ENCODE results near the gene LEO1. TPM values are rescaled to one million over a fixed set of nuclear protein-coding genes. Genes with fewer than 3 reads are reported as not detected.

LEO1 gene
- 10 to 100 TPM; 21.7 to 22.2 TPM for total RNA-seq
- polyA plus RNA-seq: 10 to 100 TPM; 12.6 to 28.0 TPM

- no peaks in the 10 kb centered on the region for H3K9me3 ChIP-seq (ENCODE audit: control insufficient read depth in 1 of 2, low read length in 2 of 2)
- H3K27me3 ChIP-seq (ENCODE audit: insufficient read depth, low read length): no peaks in the 10 kb centered on the region
- H3K27ac ChIP-seq (ENCODE audit: low read depth, low read length): peak within 1 kb of the TSS; percentile 77
- peaks cover 0 to 1% of the 10 kb centered on the region in 2 donors for H3K27me3 Mint-ChIP-seq
- ChIA-PET CTCF (ENCODE audit: partially characterized antibody) (interaction anchor here (0.6 to 3.4 kb wide), 17 partner anchors 10 to 256 kb away, joined by 3 to 31 read pairs (median 4); no protein-coding TSS in a partner anchor), POLR2A (ENCODE audit: partially characterized antibody) (interaction anchor here (0.7 to 3.1 kb wide), 21 partner anchors 10 to 833 kb away, joined by 3 to 35 read pairs (median 3); partner anchors contain the start of genes LYSMD2 and MAPK6)
- H3K4me3 ChIP-seq (ENCODE audit: low read length in 2 of 2): peak within 1 kb of the TSS; percentile 93 to 96
- H3K9me3 Mint-ChIP-seq: peaks cover 0 to 17% (median 11%) of the 10 kb centered on the region in 8 donors
- peaks cover 15 to 23% (median 19%) of the 10 kb centered on the region in 4 donors for H3K4me1 Mint-ChIP-seq
- H3K36me3 Mint-ChIP-seq: peaks cover 11 to 17% of the 10 kb centered on the region in 2 donors
- H3K27ac Mint-ChIP-seq: peak within 1 kb of the TSS; percentile 94 to 99 (median 97)
- DNase-seq: peak; percentile 92 to 95 (median 93)
- peaks cover 18% of the 10 kb centered on the region for H3K4me1 ChIP-seq (ENCODE audit: insufficient read depth, low read length)
- no peaks in the 10 kb centered on the region for H3K36me3 ChIP-seq (ENCODE audit: insufficient read depth, low read length)
- intact Hi-C loops (cut with micrococcal nuclease): loop anchor here (1.0 kb wide), 4 partner anchors 11 to 208 kb away; partner anchors contain the start of gene MAPK6
- H3K4me3 Mint-ChIP-seq: peak within 1 kb of the TSS; percentile 95 to 100 (median 98)
Observed at GRCh38 chr15:51971375-51972133, at the start of gene LEO1. TSS of gene LEO1 (minus strand) at chr15:51971778. CDS start at chr15:51971745, 33 bp downstream.

GRCh38 chr15:52021128-52021671, 49.6 kb upstream of the LEO1 start:
- Mint-ChIP-seq H3K27me3 (no peaks in the 10 kb centered on the region), H3K4me1 (peaks cover 30 to 55% (median 41%) of the 10 kb centered on the region in 4 donors), H3K9me3 (no peaks in the 10 kb centered on the region), H3K4me3 (peak overlapping the region; percentile 89 to 97 (median 94)), H3K36me3 (peaks cover 0 to 13% of the 10 kb centered on the region in 2 donors), H3K27ac (peak overlapping the region; percentile 81 to 99 (median 94))
- Histone ChIP-seq H3K4me3 (ENCODE audit: low read length in 2 of 2) (peak overlapping the region; percentile 59 to 78), H3K36me3 (ENCODE audit: insufficient read depth, low read length) (no peaks in the 10 kb centered on the region), H3K27me3 (ENCODE audit: insufficient read depth, low read length) (no peaks in the 10 kb centered on the region), H3K4me1 (ENCODE audit: insufficient read depth, low read length) (peaks cover 43% of the 10 kb centered on the region), H3K9me3 (ENCODE audit: control insufficient read depth in 1 of 2, low read length in 2 of 2) (no peaks in the 10 kb centered on the region), H3K27ac (ENCODE audit: low read depth, low read length) (no peak overlapping the region)
- intact Hi-C loops (cut with micrococcal nuclease): loop anchor here (2.0 kb wide), 1 partner anchor 58 kb away; no protein-coding TSS in a partner anchor
- ChIA-PET POLR2A (ENCODE audit: partially characterized antibody) (interaction anchor here (0.9 to 6.1 kb wide), 11 partner anchors 12 to 206 kb away, joined by 3 to 87 read pairs (median 4); partner anchors contain the start of genes BCL2L10 and LEO1), CTCF (ENCODE audit: partially characterized antibody) (interaction anchor here (1.3 to 2.6 kb wide), 10 partner anchors 20 to 159 kb away, joined by 3 to 12 read pairs (median 6); partner anchors contain the start of gene LEO1)
- DNase-seq: peak; percentile 31 to 85 (median 37)

- Mint-ChIP-seq H3K27ac (peak overlapping the region; percentile 91 to 99 (median 94)), H3K4me3 (peak overlapping the region; percentile 89 to 97 (median 94)), H3K36me3 (peaks cover 0 to 9% of the 10 kb centered on the region in 2 donors), H3K4me1 (peaks cover 27 to 55% (median 36%) of the 10 kb centered on the region in 4 donors), H3K27me3 (no peaks in the 10 kb centered on the region), H3K9me3 (no peaks in the 10 kb centered on the region)
- H3K27me3 ChIP-seq (ENCODE audit: insufficient read depth, low read length): no peaks in the 10 kb centered on the region
- peak overlapping the region; percentile 89 for H3K27ac ChIP-seq (ENCODE audit: low read depth, low read length)
- H3K4me3 ChIP-seq (ENCODE audit: low read length in 2 of 2): peak overlapping the region; percentile 59 to 78
- ChIA-PET CTCF (ENCODE audit: partially characterized antibody) (interaction anchor here (0.8 to 2.6 kb wide), 11 partner anchors 20 to 159 kb away, joined by 3 to 12 read pairs (median 6); partner anchors contain the start of gene LEO1), POLR2A (ENCODE audit: partially characterized antibody) (interaction anchor here (0.6 to 6.1 kb wide), 21 partner anchors 9 to 710 kb away, joined by 3 to 87 read pairs (median 4); partner anchors contain the start of genes BCL2L10 and LEO1)
- no peaks in the 10 kb centered on the region for H3K36me3 ChIP-seq (ENCODE audit: insufficient read depth, low read length)
- DNase-seq: peak in 1 of 5 donors; percentile 28
- H3K4me1 ChIP-seq (ENCODE audit: insufficient read depth, low read length): peaks cover 43% of the 10 kb centered on the region
- intact Hi-C loops (cut with micrococcal nuclease): loop anchor here (2.0 kb wide), 1 partner anchor 58 kb away; no protein-coding TSS in a partner anchor
- no peaks in the 10 kb centered on the region for H3K9me3 ChIP-seq (ENCODE audit: control insufficient read depth in 1 of 2, low read length in 2 of 2)
Observed at GRCh38 chr15:52020221-52021085, 48.9 kb upstream of the LEO1 start.

GRCh38 chr15:52019394-52020220, 48.0 kb upstream of the LEO1 start:
- H3K4me3 Mint-ChIP-seq: peak overlapping the region; percentile 94 to 99 (median 97)
- H3K4me1 Mint-ChIP-seq: peaks cover 27 to 55% (median 36%) of the 10 kb centered on the region in 4 donors
- POLR2A ChIA-PET (ENCODE audit: partially characterized antibody): interaction anchor here (0.6 to 6.1 kb wide), 18 partner anchors 10 to 711 kb away, joined by 3 to 87 read pairs (median 4); partner anchors contain the start of genes BCL2L10 and LEO1
- H3K36me3 Mint-ChIP-seq: peaks cover 0 to 9% of the 10 kb centered on the region in 2 donors
- Histone ChIP-seq H3K4me1 (ENCODE audit: insufficient read depth, low read length) (peaks cover 43% of the 10 kb centered on the region), H3K4me3 (ENCODE audit: low read length in 2 of 2) (peak overlapping the region; percentile 59 to 78), H3K27me3 (ENCODE audit: insufficient read depth, low read length) (no peaks in the 10 kb centered on the region), H3K36me3 (ENCODE audit: insufficient read depth, low read length) (no peaks in the 10 kb centered on the region), H3K27ac (ENCODE audit: low read depth, low read length) (peak overlapping the region; percentile 89), H3K9me3 (ENCODE audit: control insufficient read depth in 1 of 2, low read length in 2 of 2) (no peaks in the 10 kb centered on the region)
- CTCF ChIA-PET (ENCODE audit: partially characterized antibody): interaction anchor here (0.7 to 2.6 kb wide), 11 partner anchors 21 to 505 kb away, joined by 3 to 12 read pairs (median 6); partner anchors contain the start of gene LEO1
- no peaks in the 10 kb centered on the region for H3K9me3 Mint-ChIP-seq
- DNase-seq: peak; percentile 58 to 76 (median 68)
- peak overlapping the region; percentile 98 to 99 (median 98) for H3K27ac Mint-ChIP-seq
- H3K27me3 Mint-ChIP-seq: no peaks in the 10 kb centered on the region
- intact Hi-C loops (cut with micrococcal nuclease): loop anchor here (1.0 to 2.0 kb wide), 5 partner anchors 26 to 160 kb away; partner anchors contain the start of gene LEO1

- ChIA-PET CTCF (ENCODE audit: partially characterized antibody) (interaction anchor here (1.5 kb wide), 1 partner anchor 47 kb away, joined by 3 read pairs; the partner anchor contains the start of gene LEO1), POLR2A (ENCODE audit: partially characterized antibody) (interaction anchor here (2.1 to 6.1 kb wide), 3 partner anchors 26 to 160 kb away, joined by 18 to 87 read pairs (median 35); partner anchors contain the start of gene LEO1)
- DNase-seq: peak; percentile 91 to 94 (median 94)
- H3K36me3 ChIP-seq (ENCODE audit: insufficient read depth, low read length): no peaks in the 10 kb centered on the region
- intact Hi-C loops (cut with micrococcal nuclease): loop anchor here (1.0 kb wide), 4 partner anchors 26 to 160 kb away; partner anchors contain the start of gene LEO1
- H3K27me3 ChIP-seq (ENCODE audit: insufficient read depth, low read length): no peaks in the 10 kb centered on the region
- H3K27ac ChIP-seq (ENCODE audit: low read depth, low read length): peak within 1 kb of the TSS; percentile 89
- peak within 1 kb of the TSS; percentile 59 to 78 for H3K4me3 ChIP-seq (ENCODE audit: low read length in 2 of 2)
- peaks cover 41% of the 10 kb centered on the region for H3K4me1 ChIP-seq (ENCODE audit: insufficient read depth, low read length)
- peak within 1 kb of the TSS; percentile 94 to 99 (median 97) for H3K4me3 Mint-ChIP-seq
- H3K9me3 ChIP-seq (ENCODE audit: control insufficient read depth in 1 of 2, low read length in 2 of 2): no peaks in the 10 kb centered on the region
- peaks cover 0 to 9% of the 10 kb centered on the region in 2 donors for H3K36me3 Mint-ChIP-seq
- no peaks in the 10 kb centered on the region for H3K27me3 Mint-ChIP-seq
- H3K27ac Mint-ChIP-seq: peak within 1 kb of the TSS; percentile 98 to 99 (median 98)
- peaks cover 25 to 54% (median 38%) of the 10 kb centered on the region in 4 donors for H3K4me1 Mint-ChIP-seq
- no peaks in the 10 kb centered on the region for H3K9me3 Mint-ChIP-seq
Observed at GRCh38 chr15:52018693-52019393, 47.3 kb upstream of the LEO1 start, which contains the start of gene MAPK6. TSS of gene MAPK6 (plus strand) at chr15:52019219. CDS start at chr15:52046461, 27,242 bp downstream.
